Activated CD4-positive, alpha-beta T cell treated with anti-CD3 and anti-CD28 coated beads, Interleukin-2, amount 50 U/mL, for 24 hours (primary cell): ENCODE results near the gene KIAA1217.
"Not testable (repeated sequence)": the region's sequence is repeated elsewhere in the genome, so short reads cannot be mapped to it uniquely, and the experiment has no call there.

Source experiments
- DNase-seq, 2 donors: peaks; one replicate each; pipeline ENCODE4 v3.0.0-alpha.2; 2020; ENCODE audit warnings: low read depth in 1 of 2, low spot score in 1 of 2

Gene KIAA1217

DNA sequence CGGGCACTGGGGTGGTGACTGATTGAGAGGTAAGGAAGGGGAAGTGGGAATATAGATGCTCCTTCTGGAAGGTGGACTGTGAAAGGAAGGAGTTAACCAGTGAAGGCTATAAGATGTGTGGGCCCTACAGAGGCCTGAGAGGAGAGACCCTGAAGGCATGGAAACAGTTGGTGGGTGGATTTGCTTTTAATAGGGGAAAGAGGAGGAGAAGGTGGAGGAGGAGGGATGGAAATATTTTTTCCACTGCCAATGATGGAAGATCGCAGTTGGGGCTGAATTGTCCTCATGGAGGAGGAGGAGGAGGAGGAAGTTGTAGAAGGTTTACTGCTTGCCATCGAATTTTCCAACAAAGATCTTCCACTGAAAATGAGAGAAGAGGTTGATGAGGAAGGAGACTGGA lies 80.3 kb downstream of the KIAA1217 start:
- no peak for DNase-seq

DNA sequence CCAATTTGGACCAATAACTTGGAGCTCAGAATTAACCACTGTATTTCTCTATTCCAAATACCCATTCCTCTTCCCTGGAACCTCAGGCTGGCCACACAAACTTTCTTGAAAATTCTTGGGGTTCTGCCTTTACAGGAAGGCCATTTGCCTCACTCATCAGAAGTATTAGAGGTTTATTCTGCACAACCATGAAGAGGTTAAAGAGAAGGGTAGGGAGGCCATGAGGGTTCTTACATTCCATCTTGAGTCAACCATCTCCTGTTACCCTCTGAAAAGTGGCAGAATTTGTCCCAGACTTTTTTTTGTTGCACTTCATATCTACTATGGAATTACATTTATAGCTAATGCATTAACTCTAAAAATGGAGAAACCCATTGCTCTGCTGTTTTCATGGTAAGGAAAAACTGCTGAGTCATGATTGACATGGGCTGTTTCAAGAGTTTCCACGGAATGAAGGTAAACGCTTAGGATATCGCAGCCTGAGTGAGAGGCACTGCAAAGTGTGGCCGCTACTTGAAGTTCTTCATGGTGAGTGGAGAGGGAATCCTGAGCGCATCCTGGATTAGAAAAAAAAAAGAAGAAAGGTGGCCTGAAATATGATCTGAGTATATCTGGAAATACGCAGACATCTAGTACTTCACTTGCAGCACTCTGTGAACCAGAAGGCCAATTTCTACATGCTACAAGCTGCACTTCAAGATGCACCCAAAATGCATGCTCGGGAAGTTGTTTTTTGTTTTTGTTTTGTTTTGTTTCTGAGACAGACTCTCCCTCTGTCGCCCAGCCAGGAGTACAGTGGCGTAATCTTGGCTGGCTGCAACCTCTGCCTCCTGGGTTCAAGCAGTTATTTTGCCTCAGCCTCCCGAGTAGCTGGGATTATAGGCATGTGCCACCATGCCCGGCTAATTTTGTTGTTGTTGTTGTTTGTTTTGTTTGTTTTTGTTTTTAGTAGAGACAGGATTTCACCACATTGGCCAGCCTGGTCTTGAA lies 83.7 kb downstream of the KIAA1217 start:
- no peak for DNase-seq

DNA sequence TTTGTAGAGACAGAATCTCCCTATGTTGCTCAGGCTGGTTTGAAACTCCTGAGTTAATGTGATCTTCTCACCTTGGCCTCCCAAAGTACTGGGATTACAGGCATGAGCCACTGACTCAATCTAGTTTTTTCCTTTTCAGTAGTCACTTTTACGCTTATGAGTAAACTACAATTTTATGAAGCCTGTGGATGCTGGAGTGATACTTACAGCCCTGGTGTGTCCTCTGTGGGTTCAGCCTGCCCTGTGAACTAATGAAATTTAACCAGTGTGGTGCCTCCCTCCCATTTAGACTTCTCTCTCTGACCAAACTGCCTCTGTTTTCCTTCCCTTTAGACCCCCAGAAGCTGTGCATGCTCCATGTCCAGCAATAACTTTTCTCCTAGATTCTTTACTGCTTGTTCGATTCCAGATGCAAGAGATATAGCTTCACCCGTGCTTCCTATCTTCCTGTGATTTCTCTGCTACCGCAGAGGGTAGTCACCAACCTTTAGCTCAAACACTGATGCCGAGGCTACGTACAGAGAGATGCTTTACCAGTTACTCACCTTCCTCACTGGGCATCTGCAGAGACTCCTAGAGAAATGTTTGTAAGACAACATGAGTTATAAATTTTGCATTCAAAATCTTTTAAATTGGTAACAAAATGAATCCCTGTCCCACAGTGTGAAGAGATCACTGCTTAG lies 90.8 kb downstream of the KIAA1217 start:
- no peak for DNase-seq

DNA sequence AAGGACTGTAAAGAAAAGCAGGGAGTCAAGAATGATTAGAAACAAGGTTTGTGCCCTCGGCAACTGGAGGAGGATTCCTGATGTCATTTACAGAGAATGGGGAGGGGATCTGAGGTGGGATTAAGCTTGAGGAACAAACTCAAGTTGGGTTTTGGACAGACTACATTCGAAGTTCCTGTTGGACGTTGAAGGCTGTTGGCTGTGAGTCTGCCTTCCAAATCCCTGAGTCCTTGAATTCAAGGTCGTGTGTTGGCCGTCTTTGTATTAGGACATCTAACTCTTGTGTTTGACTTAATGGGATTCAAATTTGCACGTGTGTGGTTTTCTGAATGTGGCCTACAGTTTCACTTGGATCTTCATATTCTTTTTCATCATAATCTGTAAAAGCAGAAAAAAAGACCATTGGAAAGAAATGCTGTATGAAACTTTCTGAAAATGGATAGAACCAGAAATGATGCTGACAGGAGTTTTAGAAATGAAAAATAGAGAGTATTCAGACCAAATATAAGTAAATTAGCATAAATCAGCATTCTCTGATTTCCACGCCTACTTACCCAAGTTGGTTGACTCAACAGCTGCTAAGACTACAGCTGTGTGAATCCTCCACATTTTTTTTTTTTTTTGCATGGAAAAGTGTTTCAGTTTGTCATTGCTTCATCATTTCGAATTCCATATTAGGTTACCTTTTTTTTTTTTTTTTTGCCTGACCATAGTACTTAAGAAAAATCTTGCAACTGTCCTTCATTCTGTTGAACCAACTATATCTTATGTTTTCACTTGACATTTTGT lies 94.8 kb downstream of the KIAA1217 start:
- DNase-seq = no peak

DNA sequence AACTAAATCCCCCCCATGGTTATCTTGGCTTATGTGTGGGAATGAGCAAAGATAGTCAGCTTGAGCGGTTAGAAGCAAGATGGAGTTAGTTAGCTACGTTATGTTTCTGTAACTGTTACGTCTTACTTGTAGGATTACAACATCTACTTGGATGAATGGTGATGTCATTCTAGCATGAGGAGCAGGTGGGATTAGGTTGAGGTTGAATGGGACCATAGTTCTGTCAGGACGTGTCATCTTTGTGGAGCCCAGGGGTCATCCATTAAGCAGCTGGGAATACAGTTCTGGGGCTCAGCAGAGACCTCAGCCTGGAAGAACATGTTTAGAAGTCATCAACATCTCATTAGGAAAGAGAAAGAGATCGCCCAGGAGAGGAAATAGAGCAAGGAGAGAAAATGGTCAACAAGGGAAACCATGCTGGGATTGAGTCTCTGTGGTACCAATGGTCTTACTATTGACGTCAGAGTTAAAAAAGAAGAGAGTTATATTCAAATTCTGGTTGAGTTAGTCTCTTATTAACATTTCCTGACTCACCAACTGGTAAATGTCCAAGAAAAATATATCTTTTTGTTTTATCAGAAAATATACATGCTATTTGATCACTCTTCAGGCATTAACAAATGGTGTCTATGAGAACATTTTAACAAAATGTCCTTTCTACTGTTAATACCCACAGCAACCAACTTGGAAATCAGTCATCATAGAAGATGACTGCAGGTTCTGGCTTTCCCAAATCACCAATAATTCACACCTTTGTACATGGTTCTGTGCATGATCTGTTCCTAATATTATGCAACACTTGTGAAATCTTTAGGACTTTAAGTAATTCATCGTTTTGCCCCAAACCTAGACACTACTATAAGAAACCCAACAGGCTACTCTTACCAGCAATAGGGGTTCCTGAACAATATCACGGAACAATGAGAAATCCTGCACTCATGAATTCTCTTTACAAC lies 96.9 kb downstream of the KIAA1217 start:
- no peak for DNase-seq

DNA sequence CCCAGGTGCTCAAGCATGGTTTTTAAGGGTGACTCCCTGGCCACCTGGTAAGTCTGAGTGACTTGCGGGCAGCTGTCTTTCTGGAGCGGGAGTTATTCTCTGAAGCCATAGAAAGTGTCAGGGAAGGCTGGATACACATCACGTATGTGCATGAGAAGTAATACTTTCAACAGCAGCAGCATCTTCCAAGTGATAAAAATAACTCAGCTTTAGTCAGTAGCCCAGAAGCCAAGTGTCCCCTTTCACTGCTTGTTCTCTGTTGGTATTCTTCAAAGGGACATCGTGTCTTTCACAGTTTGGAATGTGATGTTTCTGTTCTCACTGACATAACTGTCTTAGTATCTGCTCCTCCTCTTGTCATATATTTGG lies 97.6 kb downstream of the KIAA1217 start:
- DNase-seq = no peak

DNA sequence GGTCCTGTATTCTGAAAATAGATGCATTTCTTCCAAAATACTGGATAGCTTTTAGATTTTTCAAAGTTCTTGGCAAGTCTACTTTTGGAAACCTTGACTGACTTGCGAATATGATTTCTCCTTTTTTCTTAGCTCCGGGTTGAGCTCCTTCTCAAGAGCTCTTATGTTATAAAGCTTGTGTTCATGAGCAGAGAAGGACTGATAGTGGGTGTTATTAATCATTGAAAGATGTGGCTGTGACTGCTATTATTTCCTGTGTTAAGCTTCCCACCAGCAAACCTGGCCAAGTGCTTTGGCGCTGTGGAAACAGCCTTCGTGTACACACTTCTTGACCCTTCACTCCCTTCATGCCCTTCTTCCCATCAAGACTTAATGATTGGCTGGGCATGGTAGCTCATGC lies 98.2 kb downstream of the KIAA1217 start:
- no peak for DNase-seq

DNA sequence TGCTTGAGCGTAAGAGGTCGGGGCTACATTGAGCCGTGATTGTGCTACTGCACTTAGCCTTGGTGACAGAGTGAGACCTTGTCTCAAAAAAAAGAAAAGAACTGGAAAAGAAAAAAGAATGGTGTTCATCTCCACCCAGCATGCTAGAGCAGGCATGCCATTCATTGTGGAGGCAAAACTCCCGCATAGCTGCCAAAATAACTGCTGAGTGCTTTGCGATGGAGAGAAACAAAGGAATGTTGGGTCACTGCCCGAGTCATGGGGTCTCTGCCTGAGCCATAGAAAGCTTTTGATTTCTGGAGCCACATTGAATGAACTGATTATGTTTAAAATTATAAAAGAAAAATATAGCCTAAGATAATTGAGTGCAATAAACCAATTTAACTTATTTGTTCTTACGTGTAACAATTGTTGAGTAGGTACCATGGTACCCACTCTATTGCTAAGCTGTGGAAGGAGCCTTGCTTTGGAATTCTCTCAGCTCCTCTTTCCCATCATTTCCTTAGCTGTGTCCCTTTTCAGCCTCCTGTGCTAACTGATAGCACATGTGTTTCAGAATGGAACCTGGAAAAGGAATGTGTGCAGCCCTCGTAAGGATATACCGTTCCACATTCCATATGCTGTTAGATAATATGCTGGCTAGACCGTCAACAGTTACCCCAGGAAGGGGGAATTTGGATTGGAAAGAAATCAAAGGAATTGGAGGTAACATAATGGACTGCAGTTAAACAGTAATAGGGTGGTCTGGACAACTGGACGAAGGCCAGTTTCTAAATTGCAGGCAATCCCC lies 99.0 kb downstream of the KIAA1217 start:
- DNase-seq = no peak

DNA sequence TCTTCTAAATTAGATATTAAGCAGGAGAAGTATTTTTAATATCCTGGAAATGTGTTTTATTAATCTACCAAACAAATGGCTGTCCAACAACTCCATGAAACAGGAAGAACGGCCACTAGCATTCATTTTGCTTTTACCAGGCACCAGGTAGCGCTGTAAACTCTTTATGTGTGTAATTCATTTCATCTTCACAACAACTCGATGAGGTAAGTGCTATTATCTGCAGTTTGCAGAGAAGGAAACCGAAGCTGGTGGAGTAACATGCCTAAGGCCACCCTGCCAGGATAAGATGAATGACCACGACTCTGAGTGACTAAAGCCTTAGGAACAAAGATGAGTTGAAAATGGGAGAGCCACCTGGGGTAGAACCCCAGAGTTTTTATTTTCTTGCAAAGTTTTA lies 101.2 kb downstream of the KIAA1217 start:
- no peak for DNase-seq

DNA sequence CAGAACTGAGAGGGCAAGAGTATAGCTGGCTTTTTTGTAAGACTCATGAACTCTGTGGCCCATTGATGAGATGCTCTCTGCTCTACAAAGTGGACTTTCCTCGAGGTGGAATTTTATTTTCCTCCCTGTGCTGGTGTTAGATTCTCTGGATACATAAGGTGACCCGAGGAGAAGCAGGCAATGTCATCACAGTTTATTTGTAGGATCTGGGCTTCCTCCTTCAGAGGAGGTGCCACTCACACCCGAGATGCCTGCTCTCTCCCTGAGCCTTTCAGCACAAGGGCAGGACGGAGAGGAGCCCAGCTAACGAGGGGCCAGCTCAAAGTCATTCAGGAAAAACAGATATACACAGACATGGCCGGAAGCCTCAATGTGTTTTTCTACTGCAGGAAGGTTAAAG lies 103.0 kb downstream of the KIAA1217 start:
- no peak for DNase-seq

DNA sequence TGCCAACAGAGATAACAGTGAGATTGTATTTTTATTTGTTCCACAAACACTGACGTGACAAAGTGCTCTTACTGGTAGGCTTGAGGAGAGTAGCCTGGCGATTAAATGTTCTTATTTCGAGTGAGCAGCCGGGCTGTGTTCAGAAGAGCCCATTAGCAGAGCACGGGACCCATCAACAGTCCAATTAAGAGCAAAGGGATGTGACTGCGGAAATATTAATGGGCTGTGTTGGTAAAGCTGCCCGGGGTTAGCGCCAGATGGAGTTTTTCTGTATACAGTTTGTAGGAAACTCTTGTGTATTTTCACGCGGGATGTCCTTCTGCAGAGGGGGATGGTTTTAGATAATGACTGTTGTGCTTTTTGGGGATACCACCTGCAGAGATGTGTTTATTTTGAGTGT lies 104.3 kb downstream of the KIAA1217 start:
- DNase-seq = no peak

DNA sequence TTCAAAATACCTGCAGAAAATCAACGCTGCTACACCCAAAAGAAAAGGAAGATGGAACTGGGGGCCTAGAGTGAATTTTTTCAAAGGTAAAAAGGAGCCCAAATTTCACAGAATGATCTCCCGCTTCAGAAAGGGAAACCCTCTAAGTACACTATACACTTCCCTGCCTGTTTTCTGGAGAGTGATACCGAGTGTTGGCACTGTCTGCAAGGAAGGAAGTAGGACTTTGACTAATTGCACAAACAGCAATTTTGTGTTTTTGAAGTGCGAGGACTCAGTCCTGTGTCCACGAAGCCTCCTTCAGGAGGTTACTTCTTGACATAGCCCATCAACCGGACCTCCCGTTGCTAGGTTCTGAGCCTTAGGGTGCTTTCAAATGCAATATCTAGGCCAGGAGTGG lies 106.3 kb downstream of the KIAA1217 start:
- DNase-seq = no peak

DNA sequence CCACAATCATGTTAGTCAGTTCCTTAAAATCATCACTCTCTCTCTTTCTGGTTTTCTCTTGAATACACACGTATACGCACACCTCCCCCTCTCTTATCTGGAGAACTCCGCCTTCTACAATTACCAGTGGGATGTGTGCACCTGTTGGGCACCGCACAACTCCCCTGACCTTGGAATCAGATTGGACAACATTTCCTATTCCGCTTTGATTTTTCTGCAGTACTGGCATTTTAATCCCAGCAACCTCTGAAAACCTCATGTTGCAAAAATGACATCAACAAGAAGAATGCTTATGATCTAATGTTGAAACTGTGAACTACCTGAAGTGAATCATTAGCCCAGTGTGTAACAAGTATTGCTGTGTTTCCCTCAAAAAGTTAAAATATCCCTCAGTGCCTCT lies 109.6 kb downstream of the KIAA1217 start:
- no peak for DNase-seq

DNA sequence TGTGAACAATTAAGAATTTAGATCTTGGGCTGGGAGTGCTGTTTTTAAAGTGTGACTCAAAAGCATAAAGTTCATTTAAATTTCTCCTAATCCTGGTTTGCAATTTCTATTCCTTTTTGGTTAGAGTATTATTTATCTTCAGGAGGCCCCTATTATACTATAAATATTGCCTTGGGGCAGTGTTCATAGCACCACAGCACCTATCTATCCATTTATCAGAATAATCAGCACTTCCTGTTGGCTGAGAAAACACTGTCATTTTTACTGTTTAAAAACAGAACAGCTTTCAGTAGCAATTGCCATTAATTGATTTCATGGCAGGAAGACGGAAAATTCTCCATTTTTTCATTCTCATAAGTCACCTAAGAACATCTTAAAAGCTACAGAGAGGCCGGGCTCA lies 111.4 kb downstream of the KIAA1217 start:
- no peak for DNase-seq

DNA sequence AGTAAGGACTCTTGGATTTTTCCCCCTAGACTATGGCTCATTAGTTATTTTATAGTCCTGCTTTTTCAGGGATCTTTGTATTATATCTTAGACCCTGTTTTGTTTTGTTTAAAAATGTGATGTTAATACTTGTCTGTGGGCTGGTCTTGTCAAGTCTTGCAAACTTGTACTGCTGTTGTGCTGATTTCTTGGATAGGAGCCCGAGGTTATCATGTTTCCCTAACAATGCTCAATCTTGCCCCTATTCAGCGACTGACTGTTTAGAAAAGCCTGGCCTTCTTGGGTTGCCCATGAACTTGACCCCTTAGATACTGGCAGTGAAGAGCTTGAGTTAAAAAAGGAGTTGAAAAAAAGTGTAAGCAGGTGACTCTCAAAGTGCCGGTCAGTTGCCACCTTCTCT lies 115.7 kb downstream of the KIAA1217 start:
- no peak for DNase-seq

DNA sequence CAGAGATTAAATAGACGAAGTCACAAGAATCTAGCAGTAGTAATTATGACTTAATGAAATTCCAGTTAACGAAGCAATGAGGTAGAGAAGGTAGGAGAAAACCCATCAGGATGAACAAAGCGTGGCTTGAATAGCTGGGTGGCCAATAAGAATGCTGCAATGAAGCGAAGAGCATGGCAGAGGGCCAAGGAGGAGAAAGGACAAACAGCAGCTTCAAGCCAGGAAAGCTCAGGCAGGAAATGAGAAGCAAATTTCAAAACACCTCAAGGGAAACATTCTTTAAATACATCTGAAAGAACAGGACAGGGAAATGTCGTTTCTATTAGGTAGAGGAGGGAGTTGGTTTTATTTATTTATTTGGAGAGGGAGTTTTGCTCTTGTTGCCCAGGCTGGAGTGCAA lies 122.5 kb downstream of the KIAA1217 start:
- no peak for DNase-seq

DNA sequence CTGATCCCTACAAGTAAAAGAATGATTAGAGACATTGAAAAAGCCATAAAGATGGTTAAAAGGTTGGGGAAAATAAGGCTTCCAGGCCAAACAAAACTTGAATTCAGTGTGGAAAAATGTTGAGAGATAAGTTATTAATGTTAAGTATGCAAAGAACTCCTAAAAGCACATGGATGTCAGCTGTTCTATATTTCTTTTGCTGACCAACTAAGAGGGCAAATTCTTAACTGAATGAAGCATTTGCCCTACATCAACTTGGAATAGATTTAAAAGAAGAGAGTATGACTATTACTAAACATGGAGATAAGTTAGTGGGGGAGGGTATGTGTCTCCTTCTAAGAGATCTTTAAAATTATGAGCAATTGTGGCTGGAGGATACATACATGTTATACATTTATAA lies 124.8 kb downstream of the KIAA1217 start:
- DNase-seq = no peak

DNA sequence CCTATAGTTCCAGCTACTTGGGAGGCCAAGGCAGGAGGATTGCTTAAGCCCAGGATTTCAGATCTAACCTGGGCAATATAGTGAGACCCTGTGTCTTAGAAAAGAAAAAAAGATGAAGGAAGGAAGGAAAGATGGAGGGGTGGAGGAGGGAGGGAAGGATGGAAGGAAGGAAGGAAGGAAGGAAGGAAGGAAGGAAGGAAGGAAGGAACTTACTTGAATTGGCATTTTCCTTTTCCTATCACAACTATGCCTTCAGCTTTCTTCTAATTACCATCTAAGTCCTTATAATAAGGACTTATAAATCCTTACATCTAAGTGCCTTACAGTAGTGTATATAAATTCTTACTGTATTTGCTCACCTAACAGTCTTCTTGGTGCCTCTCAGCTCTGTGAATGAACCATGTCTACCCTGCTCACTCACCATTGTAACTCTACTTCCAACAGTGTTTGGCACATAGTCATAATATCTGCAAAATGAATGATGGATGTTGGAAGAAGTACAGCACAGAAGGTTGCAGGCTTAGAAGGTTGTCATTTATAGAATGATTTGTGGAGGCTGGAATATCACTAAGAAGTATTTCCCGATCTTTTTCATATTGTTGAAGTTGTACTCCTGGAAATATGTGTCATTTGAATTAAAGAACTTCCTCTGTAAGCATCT lies 125.5 kb downstream of the KIAA1217 start:
- no peak for DNase-seq

DNA sequence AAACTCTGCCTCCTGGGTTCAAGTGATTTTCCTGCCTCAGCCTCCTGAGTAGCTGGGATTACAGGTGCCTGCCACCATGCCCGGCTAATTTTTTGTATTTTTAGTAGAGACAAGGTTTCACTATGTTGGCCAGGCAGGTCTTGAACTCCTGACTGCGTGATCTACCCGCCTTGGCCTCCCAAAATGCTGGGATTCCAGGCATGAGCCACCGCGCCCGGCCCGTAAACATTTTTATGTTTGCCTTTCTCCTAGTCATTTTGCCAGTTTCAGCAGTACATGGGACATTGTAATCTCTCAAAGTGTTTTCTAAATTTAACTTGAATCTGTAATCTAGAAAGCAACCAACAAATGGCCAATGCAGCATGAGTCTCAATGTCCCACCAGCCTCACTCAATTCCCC lies 128.8 kb downstream of the KIAA1217 start:
- not testable (repeated sequence) for DNase-seq
